DOHH2 (cell line): ENCODE results near the gene PPP2R2B.

ENCODE experiments used
- H3F3A ChIP-seq: fragments of 200-600 bp; sonication (generic), shearing (Covaris generic); 2 replicates; pipeline ENCODE4 v1.6.0; 2016; ENCODE audit warnings: antibody characterized with exemption, mild to moderate bottlenecking; ENCODE audit not compliant: control insufficient read depth, insufficient read depth
- H3K27ac ChIP-seq: fragments of 200-600 bp; sonication (generic); 2 replicates; pipeline ENCODE4 v1.5.1; 2014; ENCODE audit warnings: low read depth, mild to moderate bottlenecking, low read length, moderate library complexity
- H3K27me3 ChIP-seq: fragments of 200-600 bp; sonication (generic); 2 replicates; pipeline ENCODE4 v1.6.1; 2014; ENCODE audit warnings: mild to moderate bottlenecking, low read length, mixed read lengths; ENCODE audit not compliant: control insufficient read depth
- H3K36me3 ChIP-seq: fragments of 200-600 bp; sonication (generic); 2 replicates; pipeline ENCODE4 v1.6.1; 2014; ENCODE audit warnings: mild to moderate bottlenecking, low read length, moderate library complexity, mixed read lengths; ENCODE audit not compliant: control insufficient read depth
- H3K4me1 ChIP-seq: fragments of 200-600 bp; sonication (generic); 2 replicates; pipeline ENCODE4 v1.6.1; 2014; ENCODE audit warnings: mild to moderate bottlenecking, low read length, mixed read lengths; ENCODE audit not compliant: control insufficient read depth
- H3K4me2 ChIP-seq: fragments of 200-600 bp; sonication (generic); 2 replicates; pipeline ENCODE4 v1.6.0; 2014; ENCODE audit warnings: mild to moderate bottlenecking, low read length, moderate library complexity
- H3K4me3 ChIP-seq: fragments of 200-600 bp; sonication (generic); 2 replicates; pipeline ENCODE4 v1.5.1; 2014; ENCODE audit warnings: mild to moderate bottlenecking, low read length, mixed read lengths
- H3K79me2 ChIP-seq: fragments of 200-600 bp; sonication (generic); 2 replicates; pipeline ENCODE4 v1.6.1; 2014; ENCODE audit warnings: mild to moderate bottlenecking, low read length, mixed read lengths; ENCODE audit not compliant: control insufficient read depth
- H3K9me2 ChIP-seq: fragments of 200-600 bp; sonication (generic); replicated peaks from 2 replicates; pipeline ENCODE4 v1.6.1; 2014; ENCODE audit warnings: mild to moderate bottlenecking, low read length, mixed read lengths; ENCODE audit not compliant: control insufficient read depth
- H3K9me3 ChIP-seq: fragments of 200-600 bp; sonication (generic); 2 replicates; pipeline ENCODE4 v1.6.1; 2014; ENCODE audit warnings: antibody characterized with exemption, low read length, mixed read lengths; ENCODE audit not compliant: control insufficient read depth, insufficient read depth
- H4K20me1 ChIP-seq: fragments of 200-600 bp; sonication (generic); 2 replicates; pipeline ENCODE4 v1.6.0; 2014; ENCODE audit warnings: low read depth, mild to moderate bottlenecking, antibody characterized with exemption, low read length, moderate library complexity; ENCODE audit not compliant: control insufficient read depth, insufficient read depth
- CTCF ChIP-seq: fragments of 200-600 bp; sonication (generic); IDR thresholded peaks from one replicate; pipeline ENCODE4 v1.5.1; 2014; ENCODE audit warnings: antibody characterized with exemption, mild to moderate bottlenecking, low read depth, low read length; ENCODE audit not compliant: poor library complexity, severe bottlenecking
- EZH2phosphoT487 ChIP-seq: fragments of 200-600 bp; sonication (generic); IDR thresholded peaks from 2 replicates; pipeline ENCODE4 v1.6.1; 2017; ENCODE audit warnings: borderline replicate concordance, mild to moderate bottlenecking, antibody characterized with exemption, low read length, moderate library complexity, mixed read lengths

The PPP2R2B gene

DNA sequence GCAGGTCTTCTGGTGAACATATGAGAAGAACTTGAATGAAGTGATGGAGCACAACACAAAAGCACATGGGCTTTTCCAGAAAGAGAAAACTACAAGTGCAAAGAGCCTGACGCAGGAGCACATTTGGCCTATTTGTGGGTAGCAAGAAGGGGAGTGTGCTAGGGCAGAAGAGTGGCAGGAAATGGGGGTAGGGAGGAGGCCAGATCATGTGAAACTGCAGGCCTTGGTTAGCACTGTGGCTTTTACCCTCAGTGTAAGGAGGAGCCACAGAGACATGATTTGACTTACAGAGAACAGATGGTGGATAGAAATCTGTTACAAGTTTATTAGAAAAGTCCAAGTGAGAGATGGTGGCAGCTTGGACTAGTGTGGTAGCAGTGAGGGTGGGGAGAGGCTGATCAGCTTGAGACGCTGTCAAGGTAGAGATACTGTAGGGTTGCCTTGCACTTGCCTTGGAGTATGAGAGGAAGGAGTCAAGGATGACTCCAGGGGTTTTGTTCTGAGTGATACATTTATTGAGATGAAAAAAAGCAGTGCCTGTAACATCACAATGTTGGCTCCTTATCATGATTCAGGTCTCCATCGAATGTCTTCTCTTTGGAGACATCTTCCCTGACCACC is 126.7 kb downstream of the PPP2R2B start:
- no peaks in the 10 kb centered on the region for H3F3A ChIP-seq
- no peaks in the 10 kb centered on the region for H3K79me2 ChIP-seq
- no peaks in the 10 kb centered on the region for H3K9me2 ChIP-seq
- H3K36me3 ChIP-seq = no peaks in the 10 kb centered on the region
- H3K9me3 ChIP-seq = no peaks in the 10 kb centered on the region; the same call in 1 of the 2 replicates
- no peaks in the 10 kb centered on the region for H3K27me3 ChIP-seq
- no peak overlapping the region for H3K27ac ChIP-seq
- no peak overlapping the region for H3K4me2 ChIP-seq
- no peak for TF ChIP-seq EZH2phosphoT487
- no peak for TF ChIP-seq CTCF
- H3K4me1 ChIP-seq = no peaks in the 10 kb centered on the region
- no peak overlapping the region for H3K4me3 ChIP-seq
- H4K20me1 ChIP-seq = no peaks in the 10 kb centered on the region

- Histone ChIP-seq H3K27ac (no peak overlapping the region), H3K9me2 (no peaks in the 10 kb centered on the region), H3F3A (no peaks in the 10 kb centered on the region), H3K36me3 (no peaks in the 10 kb centered on the region), H3K4me3 (no peak overlapping the region), H3K4me1 (no peaks in the 10 kb centered on the region), H4K20me1 (no peaks in the 10 kb centered on the region), H3K4me2 (no peak overlapping the region), H3K27me3 (no peaks in the 10 kb centered on the region), H3K79me2 (no peaks in the 10 kb centered on the region), H3K9me3 (no peaks in the 10 kb centered on the region; the same call in 1 of the 2 replicates)
- TF ChIP-seq EZH2phosphoT487 = no peak
- TF ChIP-seq CTCF = no peak
These were observed 127.5 kb downstream of the PPP2R2B start for GRCh38 chr5:146751054-146751453.

GRCh38 chr5:146748533-146748932 is 130.0 kb downstream of the PPP2R2B start:
- Histone ChIP-seq H3K9me2 (no peaks in the 10 kb centered on the region), H3K4me1 (no peaks in the 10 kb centered on the region), H3K79me2 (no peaks in the 10 kb centered on the region), H3K4me2 (no peak overlapping the region), H3K4me3 (no peak overlapping the region), H3K9me3 (no peaks in the 10 kb centered on the region; the same call in 1 of the 2 replicates), H4K20me1 (no peaks in the 10 kb centered on the region), H3F3A (no peaks in the 10 kb centered on the region), H3K27me3 (no peaks in the 10 kb centered on the region), H3K27ac (no peak overlapping the region), H3K36me3 (no peaks in the 10 kb centered on the region)
- TF ChIP-seq CTCF (no peak), EZH2phosphoT487 (no peak)
